ENCODE measurements around the gene MAFF.

MAFF gene

DNA sequence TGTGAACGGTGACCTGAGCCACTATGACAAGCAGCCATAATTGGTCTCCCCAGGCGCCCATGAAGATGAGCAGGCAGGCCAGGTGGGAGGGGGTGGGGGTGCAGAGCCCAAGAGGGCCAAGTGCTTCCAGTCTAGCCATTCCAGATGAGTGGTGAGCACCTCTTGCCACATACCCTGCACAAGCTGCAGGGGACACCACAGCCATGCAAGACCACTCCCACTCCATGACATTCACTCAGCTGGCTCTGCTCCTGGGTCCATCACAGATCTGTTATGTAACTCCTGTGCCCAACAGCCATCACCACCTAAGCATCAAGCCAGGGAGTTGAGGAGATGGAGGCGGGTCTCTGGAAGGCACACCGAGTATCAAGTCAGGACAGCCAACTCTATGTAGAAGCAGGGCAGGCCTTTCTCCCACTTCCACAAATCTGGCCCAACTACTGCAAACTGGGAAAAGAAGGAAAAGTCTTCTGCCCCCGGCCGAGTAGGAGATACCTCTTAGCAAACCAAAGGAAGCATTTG lies 62.6 kb downstream of the MAFF start:
- Histone ChIP-seq H3K4me3 (ENCODE audit: low read depth, low read length) (no peak overlapping the region), H3K9me3 (ENCODE audit: control insufficient read depth, insufficient read depth, low read length) (no peaks in the 10 kb centered on the region), H3K9ac (ENCODE audit: low read depth, low read length) (no peak overlapping the region), H3K4me1 (ENCODE audit: control insufficient read depth, insufficient read depth, low read length) (peaks cover 4% of the 10 kb centered on the region), H3K27me3 (ENCODE audit: control insufficient read depth, insufficient read depth, low read length) (no peaks in the 10 kb centered on the region), H3K36me3 (ENCODE audit: control insufficient read depth, insufficient read depth, low read length) (no peaks in the 10 kb centered on the region)

Data from iPS-15b (cell line).